HG02852 (cell line): ENCODE results near the gene VHLL.

ENCODE experiments used
- ATAC-seq: cut with Tn5 transposase; IDR thresholded peaks from one replicate; pipeline ENCODE4 v1.9.1; 2021; ENCODE audit warnings: mild to moderate bottlenecking, moderate library complexity; ENCODE audit not compliant: unreplicated experiment

VHLL gene

GRCh38 chr1:156257711-156258110 is 41.4 kb downstream of the VHLL start:
- no peak for ATAC-seq

GRCh38 chr1:156253634-156254033 is 45.5 kb downstream of the VHLL start:
- no peak for ATAC-seq

- ATAC-seq = no peak
Measured at GRCh38 chr1:156251527-156251926, 47.6 kb downstream of the VHLL start.

GRCh38 chr1:156249593-156249992 is 49.5 kb downstream of the VHLL start:
- ATAC-seq = no peak
